Measurements from ENCODE around the gene DDAH1.

The DDAH1 gene

GRCh38 chr1:85393490-85393889 is 71.5 kb downstream of the DDAH1 start:
- Histone ChIP-seq H3K4me1 (ENCODE audit: control insufficient read depth in 1 of 2, insufficient read depth in 2 of 2, low read length in 2 of 2) (no peaks in the 10 kb centered on the region), H3K79me1 (ENCODE audit: low read length) (no peaks in the 10 kb centered on the region), H3K79me2 (ENCODE audit: control insufficient read depth, insufficient read depth, low read length, poor library complexity) (no peaks in the 10 kb centered on the region), H2BK12ac (ENCODE audit: low read length) (no peak overlapping the region), H2BK120ac (ENCODE audit: insufficient read depth, low read length, poor library complexity) (no peak overlapping the region), H4K8ac (ENCODE audit: low read depth, low read length) (no peak overlapping the region), H3K14ac (ENCODE audit: low read length) (no peak overlapping the region), H3K9me3 (ENCODE audit: insufficient read depth, low read depth, low read length) (no peaks in the 10 kb centered on the region), H3K4ac (ENCODE audit: low read depth, low read length) (no peak overlapping the region), H3K27ac (ENCODE audit: low read depth, low read length) (no peak overlapping the region), H4K12ac (ENCODE audit: low read depth, low read length) (no peak overlapping the region), H3K27me3 (ENCODE audit: insufficient read depth, low read length) (no peaks in the 10 kb centered on the region), H4K91ac (ENCODE audit: low read depth, low read length) (no peak overlapping the region), H2BK5ac (ENCODE audit: low read depth, low read length, poor library complexity) (no peak overlapping the region), H3K4me2 (ENCODE audit: low read length) (no peak overlapping the region), H3K9ac (ENCODE audit: low read length) (no peak overlapping the region), H3K4me3 (ENCODE audit: low read depth, low read length) (no peak overlapping the region), H3K23ac (ENCODE audit: low read length) (no peak overlapping the region), H2AFZ (ENCODE audit: insufficient read depth, low read length, poor library complexity) (no peak overlapping the region), H3K36me3 (ENCODE audit: control insufficient read depth in 1 of 2, insufficient read depth in 2 of 2, low read length in 2 of 2) (no peaks in the 10 kb centered on the region), H2AK5ac (ENCODE audit: low read length) (no peak overlapping the region), H3K18ac (ENCODE audit: low read length) (no peak overlapping the region)
- no peak for DNase-seq

- H3K4me3 ChIP-seq (ENCODE audit: low read depth, low read length), result no peak overlapping the region
- no peak overlapping the region for H4K12ac ChIP-seq (ENCODE audit: low read depth, low read length)
- H2BK12ac ChIP-seq (ENCODE audit: low read length), result no peak overlapping the region
- no peak overlapping the region for H4K8ac ChIP-seq (ENCODE audit: low read depth, low read length)
- no peak overlapping the region for H3K18ac ChIP-seq (ENCODE audit: low read length)
- no peaks in the 10 kb centered on the region for H3K4me1 ChIP-seq (ENCODE audit: control insufficient read depth in 1 of 2, insufficient read depth in 2 of 2, low read length in 2 of 2)
- no peak for DNase-seq
- H3K4me2 ChIP-seq (ENCODE audit: low read length), result no peak overlapping the region
- H3K4ac ChIP-seq (ENCODE audit: low read depth, low read length), result no peak overlapping the region
- no peak overlapping the region for H3K27ac ChIP-seq (ENCODE audit: low read depth, low read length)
- H3K9me3 ChIP-seq (ENCODE audit: insufficient read depth, low read depth, low read length), result no peaks in the 10 kb centered on the region
- no peak overlapping the region for H2AFZ ChIP-seq (ENCODE audit: insufficient read depth, low read length, poor library complexity)
- no peak overlapping the region for H3K9ac ChIP-seq (ENCODE audit: low read length)
- H3K79me2 ChIP-seq (ENCODE audit: control insufficient read depth, insufficient read depth, low read length, poor library complexity), result no peaks in the 10 kb centered on the region
- H2BK120ac ChIP-seq (ENCODE audit: insufficient read depth, low read length, poor library complexity), result no peak overlapping the region
- no peak overlapping the region for H3K14ac ChIP-seq (ENCODE audit: low read length)
- no peaks in the 10 kb centered on the region for H3K36me3 ChIP-seq (ENCODE audit: control insufficient read depth in 1 of 2, insufficient read depth in 2 of 2, low read length in 2 of 2)
- no peak overlapping the region for H3K23ac ChIP-seq (ENCODE audit: low read length)
- H3K27me3 ChIP-seq (ENCODE audit: insufficient read depth, low read length), result no peaks in the 10 kb centered on the region
- no peaks in the 10 kb centered on the region for H3K79me1 ChIP-seq (ENCODE audit: low read length)
- H4K91ac ChIP-seq (ENCODE audit: low read depth, low read length), result no peak overlapping the region
- no peak overlapping the region for H2BK5ac ChIP-seq (ENCODE audit: low read depth, low read length, poor library complexity)
- H2AK5ac ChIP-seq (ENCODE audit: low read length), result no peak overlapping the region
These were observed 76.5 kb downstream of the DDAH1 start for GRCh38 chr1:85388416-85388815.

- Histone ChIP-seq H3K4ac (ENCODE audit: low read depth, low read length) (no peak overlapping the region), H2BK12ac (ENCODE audit: low read length) (no peak overlapping the region), H3K4me3 (ENCODE audit: low read depth, low read length) (no peak overlapping the region), H3K36me3 (ENCODE audit: control insufficient read depth in 1 of 2, insufficient read depth in 2 of 2, low read length in 2 of 2) (no peaks in the 10 kb centered on the region), H3K27ac (ENCODE audit: low read depth, low read length) (no peak overlapping the region), H4K12ac (ENCODE audit: low read depth, low read length) (no peak overlapping the region), H4K91ac (ENCODE audit: low read depth, low read length) (no peak overlapping the region), H2AK5ac (ENCODE audit: low read length) (no peak overlapping the region), H3K27me3 (ENCODE audit: insufficient read depth, low read length) (no peaks in the 10 kb centered on the region), H2BK120ac (ENCODE audit: insufficient read depth, low read length, poor library complexity) (no peak overlapping the region), H4K8ac (ENCODE audit: low read depth, low read length) (no peak overlapping the region), H3K4me1 (ENCODE audit: control insufficient read depth in 1 of 2, insufficient read depth in 2 of 2, low read length in 2 of 2) (no peaks in the 10 kb centered on the region), H3K18ac (ENCODE audit: low read length) (no peak overlapping the region), H3K9ac (ENCODE audit: low read length) (no peak overlapping the region), H2BK5ac (ENCODE audit: low read depth, low read length, poor library complexity) (no peak overlapping the region), H3K9me3 (ENCODE audit: insufficient read depth, low read depth, low read length) (no peaks in the 10 kb centered on the region), H3K79me1 (ENCODE audit: low read length) (no peaks in the 10 kb centered on the region), H3K23ac (ENCODE audit: low read length) (no peak overlapping the region), H3K4me2 (ENCODE audit: low read length) (no peak overlapping the region), H2AFZ (ENCODE audit: insufficient read depth, low read length, poor library complexity) (no peak overlapping the region), H3K14ac (ENCODE audit: low read length) (no peak overlapping the region), H3K79me2 (ENCODE audit: control insufficient read depth, insufficient read depth, low read length, poor library complexity) (no peaks in the 10 kb centered on the region)
- no CpG with 5 or more reads among the region's 2 CpGs for WGBS (ENCODE audit: extremely low coverage, insufficient coverage, insufficient read length)
- no peak for DNase-seq
These were observed 77.2 kb downstream of the DDAH1 start for GRCh38 chr1:85387781-85388180.

GRCh38 chr1:85386068-85386722 is 78.8 kb downstream of the DDAH1 start:
- no peak overlapping the region for H3K18ac ChIP-seq (ENCODE audit: low read length)
- no peak overlapping the region for H4K12ac ChIP-seq (ENCODE audit: low read depth, low read length)
- no peaks in the 10 kb centered on the region for H3K9me3 ChIP-seq (ENCODE audit: insufficient read depth, low read depth, low read length)
- H3K79me1 ChIP-seq (ENCODE audit: low read length), result no peaks in the 10 kb centered on the region
- no peak overlapping the region for H3K14ac ChIP-seq (ENCODE audit: low read length)
- no CpG with 5 or more reads among the region's 3 CpGs for WGBS (ENCODE audit: extremely low coverage, insufficient coverage, insufficient read length)
- H3K4me3 ChIP-seq (ENCODE audit: low read depth, low read length), result no peak overlapping the region
- no peaks in the 10 kb centered on the region for H3K27me3 ChIP-seq (ENCODE audit: insufficient read depth, low read length)
- H2BK12ac ChIP-seq (ENCODE audit: low read length), result no peak overlapping the region
- H3K4me2 ChIP-seq (ENCODE audit: low read length), result no peak overlapping the region
- no peak overlapping the region for H2AFZ ChIP-seq (ENCODE audit: insufficient read depth, low read length, poor library complexity)
- no peaks in the 10 kb centered on the region for H3K36me3 ChIP-seq (ENCODE audit: control insufficient read depth in 1 of 2, insufficient read depth in 2 of 2, low read length in 2 of 2)
- no peak overlapping the region for H3K27ac ChIP-seq (ENCODE audit: low read depth, low read length)
- H4K8ac ChIP-seq (ENCODE audit: low read depth, low read length), result no peak overlapping the region
- no peak for DNase-seq
- no peak overlapping the region for H3K23ac ChIP-seq (ENCODE audit: low read length)
- H3K4me1 ChIP-seq (ENCODE audit: control insufficient read depth in 1 of 2, insufficient read depth in 2 of 2, low read length in 2 of 2), result no peaks in the 10 kb centered on the region
- H3K9ac ChIP-seq (ENCODE audit: low read length), result no peak overlapping the region
- H3K4ac ChIP-seq (ENCODE audit: low read depth, low read length), result no peak overlapping the region
- H2BK5ac ChIP-seq (ENCODE audit: low read depth, low read length, poor library complexity), result no peak overlapping the region
- no peaks in the 10 kb centered on the region for H3K79me2 ChIP-seq (ENCODE audit: control insufficient read depth, insufficient read depth, low read length, poor library complexity)
- H2AK5ac ChIP-seq (ENCODE audit: low read length), result no peak overlapping the region
- H4K91ac ChIP-seq (ENCODE audit: low read depth, low read length), result no peak overlapping the region
- H2BK120ac ChIP-seq (ENCODE audit: insufficient read depth, low read length, poor library complexity), result no peak overlapping the region

Measured in trophoblast cell (in vitro differentiated cells and primary cell).